Metanephros (tissue), 2 donors: ENCODE results near the gene NEMP2. TPM values are rescaled to one million over a fixed set of nuclear protein-coding genes. Genes with fewer than 3 reads are reported as not detected.

Experiments
- small RNA-seq: library from RNA; depleted of rRNA; stranded (forward); fragments of <200 nt; gene quantifications from one replicate; pipeline ENCODE3, GENCODE V24; 2014; ENCODE audit warnings: low replicate concordance
- total RNA-seq: library from RNA; depleted of rRNA; stranded (reverse); fragments of >200 nt; gene quantifications from one replicate; pipeline ENCODE4 v1.2.3, GENCODE V29; 2014

NEMP2 gene, protein sequence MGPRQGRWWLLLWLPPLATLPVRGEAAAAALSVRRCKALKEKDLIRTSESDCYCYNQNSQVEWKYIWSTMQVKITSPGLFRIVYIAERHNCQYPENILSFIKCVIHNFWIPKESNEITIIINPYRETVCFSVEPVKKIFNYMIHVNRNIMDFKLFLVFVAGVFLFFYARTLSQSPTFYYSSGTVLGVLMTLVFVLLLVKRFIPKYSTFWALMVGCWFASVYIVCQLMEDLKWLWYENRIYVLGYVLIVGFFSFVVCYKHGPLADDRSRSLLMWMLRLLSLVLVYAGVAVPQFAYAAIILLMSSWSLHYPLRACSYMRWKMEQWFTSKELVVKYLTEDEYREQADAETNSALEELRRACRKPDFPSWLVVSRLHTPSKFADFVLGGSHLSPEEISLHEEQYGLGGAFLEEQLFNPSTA
- 6.8 TPM for total RNA-seq

GRCh38 chr2:190534310-190535120, at the start of gene NEMP2:
Gene NEMP2 (minus strand): TSS chr2:190534722. CDS start chr2:190534655, 67 bp downstream.

Small RNA genes within 50 kb of the gene (small RNA-seq; reads per million reads assigned to genes)
- gene RN7SKP179, result not detected

Other genes with a start within 250 kb of the NEMP2 start
- gene HIBCH, start 214.9 kb downstream of the NEMP2 start, total RNA-seq, result 34.7 TPM
- gene INPP1, start 191.1 kb downstream of the NEMP2 start, total RNA-seq, result 16.2 TPM
- 18.2 TPM for gene MFSD6, start 126.4 kb downstream of the NEMP2 start, total RNA-seq
- 71.4 TPM for gene NAB1, start 114.4 kb upstream of the NEMP2 start, total RNA-seq